ENCODE measurements around the gene ZNF414. TPM values are rescaled to one million over a fixed set of nuclear protein-coding genes. Genes with fewer than 3 reads are reported as not detected.

ZNF414 gene
- polyA plus RNA-seq, 1 donor (not counting 4 experiments of a cell fraction or from before 2014, with no cell fraction given), result 1.9 TPM

DNA sequence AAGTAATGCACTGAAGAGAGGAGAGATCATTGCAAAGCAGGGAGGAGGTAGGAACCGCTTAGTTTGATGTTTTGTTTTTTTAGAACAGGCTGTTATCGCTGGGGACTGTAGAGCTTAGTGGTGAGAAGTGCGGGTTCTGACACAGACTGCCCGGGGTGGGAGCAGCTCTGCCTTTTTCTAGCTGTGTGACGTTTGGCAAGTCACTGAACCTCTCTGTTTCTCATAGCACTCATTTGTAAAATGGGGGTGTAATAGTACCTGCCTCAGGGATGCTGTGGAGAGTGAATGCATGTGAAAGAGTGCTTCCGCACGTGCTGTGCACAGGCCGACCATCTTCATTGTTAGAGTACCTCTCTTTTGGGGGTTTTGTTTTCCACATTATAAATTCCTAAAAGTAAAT is 30.8 kb downstream of the ZNF414 start:
- TF ChIP-seq, protein P1, sequence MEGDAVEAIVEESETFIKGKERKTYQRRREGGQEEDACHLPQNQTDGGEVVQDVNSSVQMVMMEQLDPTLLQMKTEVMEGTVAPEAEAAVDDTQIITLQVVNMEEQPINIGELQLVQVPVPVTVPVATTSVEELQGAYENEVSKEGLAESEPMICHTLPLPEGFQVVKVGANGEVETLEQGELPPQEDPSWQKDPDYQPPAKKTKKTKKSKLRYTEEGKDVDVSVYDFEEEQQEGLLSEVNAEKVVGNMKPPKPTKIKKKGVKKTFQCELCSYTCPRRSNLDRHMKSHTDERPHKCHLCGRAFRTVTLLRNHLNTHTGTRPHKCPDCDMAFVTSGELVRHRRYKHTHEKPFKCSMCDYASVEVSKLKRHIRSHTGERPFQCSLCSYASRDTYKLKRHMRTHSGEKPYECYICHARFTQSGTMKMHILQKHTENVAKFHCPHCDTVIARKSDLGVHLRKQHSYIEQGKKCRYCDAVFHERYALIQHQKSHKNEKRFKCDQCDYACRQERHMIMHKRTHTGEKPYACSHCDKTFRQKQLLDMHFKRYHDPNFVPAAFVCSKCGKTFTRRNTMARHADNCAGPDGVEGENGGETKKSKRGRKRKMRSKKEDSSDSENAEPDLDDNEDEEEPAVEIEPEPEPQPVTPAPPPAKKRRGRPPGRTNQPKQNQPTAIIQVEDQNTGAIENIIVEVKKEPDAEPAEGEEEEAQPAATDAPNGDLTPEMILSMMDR (optimal IDR thresholded peaks at IDR 0.05 in 1 of 3, IDR thresholded peaks at IDR 0.05 in 1 of 3, conservative IDR thresholded peaks at IDR 0.05 in 1 of 3; ENCODE audit: extremely low read depth in 1 of 3, insufficient read depth in 2 of 3, low read length in 3 of 3), result no peak
- TF ChIP-seq EZH2 (IDR thresholded peaks at IDR 0.05; ENCODE audit: low read length), result no peak
- H4K20me1 ChIP-seq (ENCODE audit: control insufficient read depth, extremely low read depth, insufficient read depth, low read length), result peaks cover 20% of the 10 kb centered on the region
- H2AFZ ChIP-seq (ENCODE audit: control insufficient read depth, low read length), result no peak overlapping the region

GRCh38 chr19:8482696-8483095 is 31.3 kb downstream of the ZNF414 start:
- H3K27me3 ChIP-seq (ENCODE audit: control insufficient read depth, extremely low read depth, insufficient read depth, low read length), result no peaks in the 10 kb centered on the region
- H3K79me2 ChIP-seq (ENCODE audit: control insufficient read depth, insufficient read depth, low read length), result peaks cover 49% of the 10 kb centered on the region
- no peak overlapping the region for H3K4me2 ChIP-seq (ENCODE audit: control insufficient read depth, extremely low read depth, insufficient read depth, low read depth, low read length)
- H3K9me3 ChIP-seq (ENCODE audit: control insufficient read depth, low read depth, low read length), result no peaks in the 10 kb centered on the region
- no peak overlapping the region for H3K27ac ChIP-seq (ENCODE audit: control insufficient read depth, insufficient read depth, low read length)
- no peak overlapping the region for H3K9ac ChIP-seq (ENCODE audit: control insufficient read depth, extremely low read depth, insufficient read depth, low read length)
- TF ChIP-seq, protein P1 (optimal IDR thresholded peaks at IDR 0.05 in 1 of 3, IDR thresholded peaks at IDR 0.05 in 1 of 3, conservative IDR thresholded peaks at IDR 0.05 in 1 of 3; ENCODE audit: extremely low read depth in 1 of 3, insufficient read depth in 2 of 3, low read length in 3 of 3), result no peak
- no peak for TF ChIP-seq EZH2 (IDR thresholded peaks at IDR 0.05; ENCODE audit: low read length)
- H3K36me3 ChIP-seq (ENCODE audit: control insufficient read depth in 2 of 2, extremely low read depth in 1 of 2, insufficient read depth in 2 of 2, low read length in 2 of 2), result peaks cover 38 to 40% of the 10 kb centered on the region in 2 experiments
- DNase-seq (ENCODE audit: low read depth, low spot score) (no peak), FAIRE-seq (no peak)
- dilution Hi-C loops (cut with MboI; ENCODE audit: extremely low pct_ligation_motif_present, low sequenced_read_pairs), result no loop called here
- no peak overlapping the region for H3K4me3 ChIP-seq (ENCODE audit: control insufficient read depth in 2 of 3, extremely low read depth in 1 of 3, insufficient read depth in 2 of 3, low read depth in 1 of 3, low read length in 3 of 3)
- H3K4me1 ChIP-seq (ENCODE audit: control insufficient read depth, extremely low read depth, insufficient read depth, low read length), result peaks cover 18% of the 10 kb centered on the region
- no peak overlapping the region for H2AFZ ChIP-seq (ENCODE audit: control insufficient read depth, low read length)
- H3K9me1 ChIP-seq (ENCODE audit: control insufficient read depth, extremely low read depth, insufficient read depth, low read length), result peaks cover 4% of the 10 kb centered on the region
- H4K20me1 ChIP-seq (ENCODE audit: control insufficient read depth, extremely low read depth, insufficient read depth, low read length), result peaks cover 23% of the 10 kb centered on the region

More for the DNA sequence above, 30.8 kb downstream of the ZNF414 start:
- FAIRE-seq, result no peak
- Histone ChIP-seq H3K9ac (ENCODE audit: control insufficient read depth, extremely low read depth, insufficient read depth, low read length) (no peak overlapping the region), H3K4me1 (ENCODE audit: control insufficient read depth, extremely low read depth, insufficient read depth, low read length) (peaks cover 18% of the 10 kb centered on the region), H3K9me1 (ENCODE audit: control insufficient read depth, extremely low read depth, insufficient read depth, low read length) (peaks cover 4% of the 10 kb centered on the region), H3K27me3 (ENCODE audit: control insufficient read depth, extremely low read depth, insufficient read depth, low read length) (no peaks in the 10 kb centered on the region), H3K9me3 (ENCODE audit: control insufficient read depth, low read depth, low read length) (no peaks in the 10 kb centered on the region), H3K36me3 (ENCODE audit: control insufficient read depth in 2 of 2, extremely low read depth in 1 of 2, insufficient read depth in 2 of 2, low read length in 2 of 2) (peaks cover 40 to 44% of the 10 kb centered on the region in 2 experiments), H3K4me3 (ENCODE audit: control insufficient read depth in 2 of 3, extremely low read depth in 1 of 3, insufficient read depth in 2 of 3, low read depth in 1 of 3, low read length in 3 of 3) (no peak overlapping the region), H3K79me2 (ENCODE audit: control insufficient read depth, insufficient read depth, low read length) (peaks cover 44% of the 10 kb centered on the region), H3K4me2 (ENCODE audit: control insufficient read depth, extremely low read depth, insufficient read depth, low read depth, low read length) (no peak overlapping the region), H3K27ac (ENCODE audit: control insufficient read depth, insufficient read depth, low read length) (no peak overlapping the region)
- DNase-seq (ENCODE audit: low read depth, low spot score), result no peak
- dilution Hi-C loops (cut with MboI; ENCODE audit: extremely low pct_ligation_motif_present, low sequenced_read_pairs), result no loop called here
